ENCODE measurements around the gene FHOD3.

FHOD3 gene

GRCh38 chr18:36634573-36635216 is 337.2 kb downstream of the FHOD3 start:
- CTCF ChIA-PET = interaction anchor here (0.7 to 2.1 kb wide), 3 partner anchors 15 to 294 kb away, joined by 3 to 8 read pairs (median 4); no protein-coding TSS in a partner anchor
- POLR2A ChIA-PET = no interaction called here

GRCh38 chr18:36635414-36636096 is 338.0 kb downstream of the FHOD3 start:
- CTCF ChIA-PET = interaction anchor here (0.7 to 2.1 kb wide), 3 partner anchors 14 to 294 kb away, joined by 3 to 8 read pairs (median 4); no protein-coding TSS in a partner anchor
- no peak overlapping the region for H3K4me3 ChIP-seq (ENCODE audit: low read depth, low read length)
- no peaks in the 10 kb centered on the region for H3K4me1 ChIP-seq (ENCODE audit: control insufficient read depth, insufficient read depth, low read length)
- H3K27ac ChIP-seq (ENCODE audit: extremely low read depth, low read depth, low read length) = no peak overlapping the region
- no peaks in the 10 kb centered on the region for H3K36me3 ChIP-seq (ENCODE audit: control insufficient read depth in 2 of 2, insufficient read depth in 1 of 2, low read length in 2 of 2)
- H3K9me3 ChIP-seq (ENCODE audit: control insufficient read depth, insufficient read depth, low read depth, low read length) = no peaks in the 10 kb centered on the region
- POLR2A ChIA-PET = no interaction called here
- TF ChIP-seq ZNF548 (tag by site-specific recombination; IDR thresholded peaks at IDR 0.05) = no peak
- TF ChIP-seq ZNF24 (tag by site-specific recombination; IDR thresholded peaks at IDR 0.05) = no peak
- TF ChIP-seq ZSCAN4 (tag by site-specific recombination; IDR thresholded peaks at IDR 0.05) = no peak
- TF ChIP-seq ZNF658 (tag by site-specific recombination; IDR thresholded peaks at IDR 0.05) = no peak
- no peak for TF ChIP-seq ZBTB10 (tag by site-specific recombination; IDR thresholded peaks at IDR 0.05)
- no peak for TF ChIP-seq ZBTB21 (tag by site-specific recombination; IDR thresholded peaks at IDR 0.05)
- TF ChIP-seq ZNF391 (tag by site-specific recombination; IDR thresholded peaks at IDR 0.05; ENCODE audit: borderline replicate concordance, low read depth) = no peak
- TF ChIP-seq PBX3 (CRISPR knock-in tag; IDR thresholded peaks at IDR 0.05) = no peak
- no peak for TF ChIP-seq ZNF10 (tag by site-specific recombination; IDR thresholded peaks at IDR 0.05)
- no peak for TF ChIP-seq ZNF660 (tag by site-specific recombination; IDR thresholded peaks at IDR 0.05)

More at GRCh38 chr18:36634573-36635216, 337.2 kb downstream of the FHOD3 start:
- Histone ChIP-seq H3K4me1 (ENCODE audit: control insufficient read depth, insufficient read depth, low read length) (no peaks in the 10 kb centered on the region), H3K9me3 (ENCODE audit: control insufficient read depth, insufficient read depth, low read depth, low read length) (no peaks in the 10 kb centered on the region), H3K27ac (ENCODE audit: extremely low read depth, low read depth, low read length) (no peak overlapping the region), H3K36me3 (ENCODE audit: control insufficient read depth in 2 of 2, insufficient read depth in 1 of 2, low read length in 2 of 2) (no peaks in the 10 kb centered on the region), H3K4me3 (ENCODE audit: low read depth, low read length) (no peak overlapping the region)
- TF ChIP-seq ZBTB26 (tag by site-specific recombination; optimal IDR thresholded peaks at IDR 0.05) (no peak), ZNF629 (tag by site-specific recombination; IDR thresholded peaks at IDR 0.05) (no peak), ATF2 (tag by site-specific recombination; IDR thresholded peaks at IDR 0.05; ENCODE audit: low read depth) (no peak), ZNF416 (tag by site-specific recombination; IDR thresholded peaks at IDR 0.05) (no peak), KLF9 (tag by site-specific recombination; IDR thresholded peaks at IDR 0.05; ENCODE audit: low read depth) (no peak), ZNF248 (tag by site-specific recombination; IDR thresholded peaks at IDR 0.05) (no peak), KLF1 (tag by site-specific recombination; IDR thresholded peaks at IDR 0.05) (no peak), ZNF488 (tag by site-specific recombination; IDR thresholded peaks at IDR 0.05) (no peak), ZNF433 (tag by site-specific recombination; IDR thresholded peaks at IDR 0.05; ENCODE audit: low read depth) (no peak), ZNF18 (tag by site-specific recombination; IDR thresholded peaks at IDR 0.05) (no peak), WT1 (tag by site-specific recombination; IDR thresholded peaks at IDR 0.05) (no peak), HOXD13 (CRISPR knock-in tag; IDR thresholded peaks at IDR 0.05; ENCODE audit: borderline replicate concordance) (no peak)
